ENCODE results near the gene DOC2A.
"Not testable (repeated sequence)": the region's sequence is repeated elsewhere in the genome, so short reads cannot be mapped to it uniquely, and the experiment has no call there.

The DOC2A gene

DNA sequence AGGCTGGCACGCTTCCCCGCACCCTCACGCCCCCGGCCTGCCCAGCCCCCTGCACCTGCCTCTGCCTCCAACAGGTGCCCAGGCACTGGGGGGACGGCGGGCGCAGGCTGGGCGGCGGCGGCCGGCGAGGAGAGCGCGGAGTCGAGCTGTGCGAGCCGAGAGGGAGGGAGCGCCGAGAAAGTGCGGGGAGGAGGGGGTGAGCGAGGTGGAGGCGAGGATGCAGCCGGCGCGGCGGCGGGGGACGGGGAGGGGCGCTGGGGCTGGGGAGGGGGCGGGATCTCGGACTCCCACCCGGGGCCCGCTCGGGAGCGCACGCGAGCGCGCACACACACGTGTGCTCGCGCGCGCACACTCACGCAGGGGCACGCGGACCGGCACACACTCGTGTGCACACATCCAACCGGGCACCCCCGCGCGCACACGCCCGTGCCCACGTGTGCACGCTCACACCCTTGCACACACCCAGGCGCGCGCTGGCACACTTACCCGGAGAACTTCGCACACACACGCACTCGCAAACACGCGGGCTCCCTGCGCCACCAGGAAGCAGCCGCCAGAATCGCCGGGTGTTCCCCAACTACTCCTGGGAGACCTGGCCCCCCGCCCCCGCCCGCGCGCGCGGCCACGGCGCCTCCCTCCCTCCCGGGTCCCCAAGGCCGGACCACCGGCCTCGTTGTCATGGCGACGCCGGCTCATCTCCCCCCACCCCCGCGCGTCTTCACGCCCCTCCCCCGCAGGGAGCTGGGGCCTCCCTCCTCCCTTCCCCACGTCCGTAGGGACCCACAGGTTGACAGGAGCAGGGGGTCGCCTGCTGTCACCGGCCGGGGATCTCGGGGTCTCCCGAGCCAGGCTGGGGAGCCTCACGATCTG, at the start of gene DOC2A:
DOC2A (minus strand) TSS at position 184 of the 870 bp plus-strand sequence. CDS start 805 bp downstream, outside the sequence.
- no peak for DNase-seq

DNA sequence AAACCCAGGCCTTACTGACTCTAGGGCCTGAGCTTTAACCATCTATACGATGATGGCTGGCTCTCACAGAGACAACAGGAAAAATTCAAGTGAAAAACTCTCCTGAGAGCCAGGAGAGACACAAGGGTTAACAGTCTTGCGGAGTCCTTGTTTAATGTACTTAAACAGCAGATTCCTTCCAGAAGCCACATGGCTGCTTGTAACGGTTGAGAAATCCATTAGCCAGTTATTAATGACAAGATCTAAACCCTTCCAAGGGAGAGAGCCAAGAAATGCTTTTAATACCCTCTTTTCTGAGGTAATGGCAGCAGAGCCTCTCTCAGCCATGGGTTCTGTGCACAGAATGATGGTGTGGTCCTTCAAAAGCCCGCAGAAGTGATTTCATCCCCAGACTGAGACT, 49.5 kb upstream of the DOC2A start:
- no peak for DNase-seq

DNA sequence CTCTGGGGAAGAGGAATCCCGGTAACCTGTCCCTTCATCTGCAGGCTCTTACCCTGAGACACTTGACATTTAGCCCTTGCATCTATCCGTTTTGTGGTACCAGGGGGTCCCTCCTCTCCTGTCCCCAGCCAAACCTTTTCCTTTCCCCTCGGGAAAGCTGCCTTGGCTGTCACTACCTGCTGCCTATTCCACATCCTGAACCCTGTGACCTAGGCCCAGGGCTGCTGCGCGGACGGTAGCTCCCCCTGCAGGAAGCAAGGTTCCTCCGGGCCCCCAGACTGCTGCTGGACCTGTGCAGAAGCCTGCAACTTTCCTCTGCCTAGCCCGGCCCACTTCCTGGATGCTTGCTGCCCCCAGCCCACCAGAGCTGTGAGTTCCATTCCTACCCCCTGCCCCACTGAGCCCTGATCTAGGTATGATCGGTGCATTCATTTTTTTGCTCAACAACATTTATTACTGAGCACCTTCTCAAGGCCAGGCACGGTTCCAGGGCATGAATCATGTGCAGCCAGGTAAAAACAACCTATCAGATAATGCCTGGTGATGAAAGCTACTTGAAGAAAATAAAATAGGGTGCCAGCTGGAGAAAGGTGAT, 44.2 kb upstream of the DOC2A start:
- DNase-seq: peak; percentile 78

DNA sequence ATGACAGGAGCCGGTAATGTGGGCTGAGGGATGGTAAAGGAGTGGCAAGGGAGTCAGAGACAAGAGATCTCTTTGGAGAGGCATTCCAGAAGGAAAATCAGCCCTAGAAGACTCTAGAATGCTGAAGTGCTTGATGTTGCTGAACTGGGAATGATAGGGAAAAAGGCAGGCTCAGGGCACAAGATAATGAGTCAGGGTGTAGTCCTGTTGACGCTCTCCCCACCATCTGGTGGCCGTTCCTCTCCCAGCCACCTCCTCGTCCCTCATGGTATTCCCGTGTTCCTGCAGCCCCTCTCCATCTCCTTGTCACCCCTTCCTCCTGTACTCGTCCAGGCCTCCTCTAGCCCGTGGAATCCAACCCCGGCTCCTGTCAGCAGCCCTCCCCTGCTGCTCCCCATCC, 43.6 kb upstream of the DOC2A start:
- DNase-seq: no peak

DNA sequence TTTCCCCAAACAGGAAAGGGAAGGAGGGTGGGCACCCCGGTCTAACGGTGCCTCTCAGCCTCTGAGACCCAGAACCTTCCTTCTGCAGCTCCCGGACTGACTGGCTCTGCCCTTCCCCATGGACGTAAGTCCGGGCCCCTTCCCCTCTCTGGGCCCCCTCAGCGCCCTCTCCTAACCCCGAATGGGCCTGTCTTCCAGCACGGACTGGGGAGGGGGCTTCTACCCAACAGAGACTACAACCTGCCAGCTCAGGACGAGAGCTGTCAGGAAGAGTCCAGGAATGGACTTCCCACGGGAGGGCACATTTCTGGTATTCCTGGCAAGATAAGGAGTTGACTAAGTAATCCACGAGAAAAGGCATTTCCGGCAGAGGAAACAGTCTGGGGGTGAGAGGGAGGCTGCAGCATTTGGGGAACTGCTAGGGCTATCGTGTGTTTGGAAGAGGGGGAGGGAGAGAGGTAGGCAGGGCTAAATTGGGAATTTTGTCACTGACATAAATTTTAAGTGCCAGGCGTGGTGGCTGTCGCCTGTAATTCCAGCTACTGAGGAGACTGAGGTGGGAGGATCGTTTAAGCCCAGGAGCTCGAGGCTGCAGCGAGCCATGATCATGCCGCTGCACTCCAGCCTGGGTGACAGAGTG, 42.7 kb upstream of the DOC2A start:
- DNase-seq: no peak

DNA sequence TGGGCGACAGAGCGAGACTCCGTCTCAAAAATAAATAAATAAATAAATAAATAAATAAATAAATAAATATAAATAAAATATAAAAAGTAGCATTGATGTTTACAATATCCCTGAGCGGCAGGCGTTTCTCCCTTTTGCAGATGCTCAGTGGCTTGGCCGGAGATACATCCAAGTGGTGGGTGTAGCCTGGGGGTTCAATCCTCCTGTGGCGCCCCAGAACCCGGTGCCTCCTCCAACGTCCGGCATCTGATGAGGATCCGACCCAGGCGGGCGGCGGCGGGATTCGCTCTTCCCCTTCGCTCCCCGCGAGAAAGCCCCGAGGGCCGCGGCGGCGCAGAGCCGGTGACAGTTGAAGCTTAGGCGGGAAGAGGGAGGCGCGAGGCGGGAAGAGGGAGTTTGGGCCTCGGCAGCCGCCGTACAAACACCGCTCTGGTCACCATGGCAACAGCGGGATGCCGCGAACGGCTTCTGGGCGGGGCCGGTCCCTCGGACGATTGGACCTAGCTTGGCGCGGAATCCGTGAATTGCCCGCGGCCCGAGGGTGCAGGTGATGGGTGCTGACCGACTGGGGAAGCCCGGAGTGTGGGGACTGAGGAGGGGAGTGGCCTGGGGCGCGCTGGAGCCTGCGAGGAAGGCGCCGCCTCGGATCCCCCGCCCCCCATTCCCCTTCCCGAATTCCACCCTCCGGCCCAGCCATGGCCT, 42.0 kb upstream of the DOC2A start:
- peak; percentile 98 for DNase-seq

DNA sequence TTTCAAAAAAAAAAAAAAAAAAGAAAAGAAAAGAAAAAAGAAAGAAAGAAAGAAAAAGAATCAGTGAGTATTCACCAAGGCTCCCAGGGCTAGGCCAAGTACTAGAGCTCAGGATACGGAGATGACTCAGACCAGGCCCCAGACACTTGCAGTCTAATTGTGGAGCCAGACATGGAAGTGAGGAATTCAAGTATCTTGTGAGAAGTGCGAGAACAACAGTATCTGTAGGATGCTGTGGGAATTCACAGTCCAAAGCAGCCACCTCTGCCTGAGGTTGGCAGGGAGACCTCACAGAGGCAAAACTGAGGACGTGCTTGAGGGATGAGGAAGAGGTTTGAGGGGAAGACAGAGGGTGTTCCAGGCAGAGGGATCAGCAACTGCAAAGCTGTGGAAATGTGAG, 40.7 kb upstream of the DOC2A start:
- DNase-seq: no peak

DNA sequence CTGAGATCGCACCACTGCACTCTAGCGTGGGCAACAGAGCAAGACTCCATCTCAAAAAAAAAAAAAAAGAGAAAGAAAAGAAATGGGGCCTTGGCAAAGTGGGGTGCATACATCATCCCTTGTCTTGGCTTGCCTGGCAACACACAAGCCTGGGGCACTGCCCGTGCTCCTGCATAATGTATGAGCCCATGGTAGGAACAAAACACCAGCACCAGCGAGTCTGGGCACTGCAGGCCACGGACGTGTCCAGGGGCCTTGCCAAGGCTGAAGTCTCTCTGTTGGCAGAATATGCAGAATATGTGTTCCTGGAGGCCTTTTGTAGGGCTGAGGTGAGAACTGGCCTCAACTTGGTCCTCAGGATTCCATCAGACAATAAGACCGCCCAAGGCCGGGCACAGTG, 39.0 kb upstream of the DOC2A start:
- DNase-seq: no peak

DNA sequence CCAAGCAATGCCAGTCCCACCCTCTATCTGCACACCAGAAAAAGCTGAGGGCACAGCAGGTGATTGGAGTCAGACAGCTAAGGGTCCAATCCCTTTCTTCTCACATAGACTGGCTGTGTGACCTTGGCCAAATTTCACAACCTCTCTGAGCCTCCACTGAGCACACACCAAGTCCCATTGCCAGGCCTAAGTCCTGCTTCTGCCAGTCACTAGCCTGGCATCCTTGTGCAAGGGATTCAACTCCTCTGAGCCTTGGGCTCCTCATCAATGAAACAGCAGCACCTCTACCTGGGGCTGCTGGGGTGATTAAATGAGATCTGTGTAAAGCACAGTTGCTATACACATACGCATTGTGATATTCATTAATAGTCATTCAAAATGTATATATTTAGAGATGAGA, 35.8 kb upstream of the DOC2A start:
- no peak for DNase-seq

DNA sequence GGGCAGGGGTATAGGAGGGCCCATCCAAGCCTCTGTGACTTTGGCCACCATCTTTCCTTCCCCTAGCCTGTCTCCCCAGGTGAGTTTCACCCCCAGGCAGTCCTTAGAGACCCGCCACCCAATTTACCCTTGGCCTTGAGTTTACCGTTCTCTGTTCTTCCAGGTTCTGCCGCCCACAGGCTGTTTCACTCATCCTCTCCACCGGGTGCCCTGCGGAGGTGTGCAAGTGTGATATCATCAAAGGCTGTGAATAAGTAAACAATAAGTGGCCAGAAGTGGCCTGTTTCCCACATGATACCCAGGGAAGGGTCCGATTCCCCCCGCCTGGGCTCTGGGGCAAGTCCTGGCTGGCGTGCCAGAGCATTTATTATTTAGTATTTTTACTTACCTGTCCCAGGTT, 35.4 kb upstream of the DOC2A start:
- no peak for DNase-seq

DNA sequence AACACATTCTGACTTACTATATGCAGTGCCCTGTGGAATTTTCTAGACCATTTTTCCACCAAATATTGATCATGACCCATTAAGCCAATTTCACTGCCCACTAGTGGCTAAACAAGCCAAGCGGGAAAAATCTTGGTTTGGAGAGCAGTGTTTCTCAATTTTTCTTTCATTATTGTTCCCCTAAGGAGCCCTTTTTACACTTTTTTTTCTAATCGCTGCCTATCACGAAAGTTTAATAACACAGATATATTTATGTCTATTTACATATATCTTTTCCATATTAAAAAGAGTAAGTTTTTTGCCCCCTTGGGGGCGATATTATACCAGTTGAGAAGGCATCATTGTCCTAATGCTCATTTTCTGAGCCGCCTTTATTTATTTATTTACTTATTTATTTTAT, 31.0 kb upstream of the DOC2A start:
- DNase-seq: no peak

DNA sequence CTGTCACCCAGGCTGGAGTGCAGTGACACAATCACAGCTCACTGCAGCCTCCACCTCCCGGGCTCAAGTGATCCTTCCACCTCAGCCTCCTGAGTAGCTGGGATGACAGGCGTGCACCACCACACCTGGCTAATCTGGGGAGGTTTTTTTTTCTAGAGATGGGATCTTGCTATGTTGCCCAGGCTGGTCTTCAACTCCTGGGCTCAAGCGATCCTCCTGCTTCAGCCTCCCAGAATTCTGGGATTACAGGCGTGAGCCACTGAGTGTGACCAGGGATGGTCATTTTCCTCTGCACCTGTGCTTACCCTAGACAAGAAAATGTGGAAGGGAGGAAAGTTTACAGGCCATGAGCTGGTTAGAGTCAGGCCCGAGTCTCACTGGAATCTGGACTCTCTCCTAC, 29.9 kb upstream of the DOC2A start:
- not testable (repeated sequence) for DNase-seq

DNA sequence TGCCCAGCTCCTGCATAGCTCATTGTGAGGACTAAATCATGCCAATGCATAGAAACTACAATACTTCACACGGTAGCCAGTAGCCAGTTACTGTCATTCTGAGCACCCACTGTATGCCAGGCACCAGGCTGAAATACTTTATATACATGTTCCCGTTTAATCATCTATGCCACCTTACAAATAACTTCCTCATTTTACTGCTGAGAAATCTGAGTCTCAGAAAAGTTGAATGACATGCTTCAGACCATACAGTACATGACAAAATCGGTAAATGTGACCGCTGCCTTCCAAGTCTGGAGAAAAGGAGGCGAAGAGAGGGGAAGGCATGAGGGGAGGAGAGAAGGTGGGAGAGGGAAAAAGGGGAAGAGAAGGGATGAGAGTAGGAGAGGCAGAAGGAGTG, 29.4 kb upstream of the DOC2A start:
- no peak for DNase-seq

DNA sequence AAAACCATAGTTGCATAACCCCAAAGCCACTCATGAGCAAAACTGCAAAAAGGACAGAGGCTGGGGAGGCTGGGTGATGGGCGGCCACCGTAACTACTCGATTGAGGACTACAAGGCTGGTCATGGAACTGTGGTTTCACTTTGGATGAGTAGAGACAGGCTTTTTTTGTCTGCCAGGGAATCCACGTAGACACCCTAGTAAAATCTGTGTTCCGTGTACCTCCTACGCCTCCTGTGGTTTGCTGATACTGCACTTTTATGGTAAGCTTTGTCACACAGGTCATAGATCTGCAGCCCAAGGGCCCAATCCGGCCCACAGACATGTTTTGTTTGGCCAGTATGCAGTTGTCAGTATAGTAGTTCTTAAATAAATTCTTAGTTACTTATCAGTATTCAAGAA, 22.4 kb upstream of the DOC2A start:
- no peak for DNase-seq

DNA sequence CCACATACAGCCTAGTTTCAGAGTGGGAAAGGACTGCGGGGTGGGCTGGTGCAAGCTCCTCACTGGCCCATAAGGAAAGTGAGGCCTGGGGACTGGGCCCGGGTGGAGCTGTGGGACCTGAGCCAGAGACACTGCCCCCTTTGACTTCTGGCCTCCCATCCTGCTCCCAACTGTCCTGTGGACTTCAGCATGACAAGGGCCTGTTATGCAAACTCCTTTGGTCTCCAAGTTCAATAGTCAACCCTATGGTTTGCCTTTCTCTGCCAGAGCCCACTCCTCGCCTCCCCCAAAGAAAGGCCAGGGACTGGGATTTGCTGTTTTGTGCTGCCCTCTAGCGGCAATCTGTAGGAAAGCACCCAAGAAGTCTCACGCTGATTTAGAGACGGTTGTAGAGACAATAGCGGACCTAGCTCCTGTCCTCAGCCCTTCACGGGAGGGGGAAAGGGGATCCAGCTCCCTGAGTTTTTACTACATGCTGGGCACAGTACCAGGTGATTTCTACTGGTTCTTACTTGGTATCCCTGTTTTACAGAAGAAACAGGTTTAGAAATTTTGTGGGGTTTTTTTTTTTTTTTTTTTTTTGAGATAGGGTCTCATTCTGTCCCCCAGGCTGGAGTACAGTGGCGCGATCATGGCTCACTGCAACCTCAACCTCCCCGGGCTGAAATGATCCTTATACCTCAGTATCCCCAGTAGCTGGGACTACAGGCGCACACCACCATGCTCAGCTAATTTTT, 21.4 kb upstream of the DOC2A start:
- peak; percentile 77 for DNase-seq

DNA sequence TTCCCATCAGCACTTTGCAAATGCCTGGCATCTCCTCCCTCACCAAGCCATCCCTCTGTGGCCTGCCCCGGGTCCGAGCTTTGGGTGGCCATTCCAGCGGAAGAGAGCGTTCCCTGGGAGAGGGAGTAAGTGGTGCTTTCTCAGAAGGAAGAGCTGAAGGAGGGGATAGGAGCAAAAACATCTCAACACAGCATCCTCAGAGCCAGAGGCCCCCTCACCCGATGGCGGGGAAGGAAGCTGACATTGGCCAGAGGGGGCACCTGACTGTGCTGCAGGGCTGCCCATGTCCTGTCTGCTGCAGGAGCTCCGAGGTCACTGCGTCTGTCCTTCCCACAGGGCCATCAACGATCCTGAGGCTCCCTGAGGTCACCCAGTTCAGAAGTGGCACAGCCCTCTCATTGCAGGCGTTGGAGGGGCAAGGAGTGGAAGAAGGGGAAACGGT, 20.7 kb upstream of the DOC2A start:
- no peak for DNase-seq

DNA sequence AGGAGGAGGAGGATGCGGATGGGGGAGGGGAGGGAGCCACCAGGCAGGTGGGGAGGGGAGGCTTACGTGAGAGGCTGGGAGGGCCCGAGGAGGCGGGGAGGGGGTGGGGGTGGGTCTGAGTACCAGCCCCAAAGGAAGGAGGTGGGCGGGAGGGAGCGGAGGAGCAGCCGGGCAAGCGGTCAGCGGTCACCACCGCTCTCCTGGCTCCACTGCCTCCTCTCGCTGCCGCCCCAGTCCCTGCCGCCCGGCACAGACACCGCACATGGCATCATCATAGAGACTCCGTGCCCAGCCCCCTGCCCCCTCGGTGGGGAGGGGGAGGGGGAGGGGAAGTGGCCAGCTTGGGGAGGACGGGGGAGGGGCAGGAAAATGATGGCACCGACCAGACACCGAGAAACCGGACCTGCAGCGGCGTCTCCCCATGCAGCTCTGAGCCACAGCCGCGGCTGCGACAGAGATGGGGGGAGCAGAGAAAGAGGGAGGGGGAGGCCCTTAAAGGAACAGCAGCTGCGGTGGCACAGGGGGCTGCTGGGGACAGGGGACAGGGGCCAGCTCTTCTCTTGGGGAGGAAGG, 20.1 kb upstream of the DOC2A start, which contains the start of gene TLCD3B:
TLCD3B (minus strand) TSS at position 431 of the 573 bp plus-strand sequence. CDS start 744 bp downstream, outside the sequence.
- DNase-seq: no peak

DNA sequence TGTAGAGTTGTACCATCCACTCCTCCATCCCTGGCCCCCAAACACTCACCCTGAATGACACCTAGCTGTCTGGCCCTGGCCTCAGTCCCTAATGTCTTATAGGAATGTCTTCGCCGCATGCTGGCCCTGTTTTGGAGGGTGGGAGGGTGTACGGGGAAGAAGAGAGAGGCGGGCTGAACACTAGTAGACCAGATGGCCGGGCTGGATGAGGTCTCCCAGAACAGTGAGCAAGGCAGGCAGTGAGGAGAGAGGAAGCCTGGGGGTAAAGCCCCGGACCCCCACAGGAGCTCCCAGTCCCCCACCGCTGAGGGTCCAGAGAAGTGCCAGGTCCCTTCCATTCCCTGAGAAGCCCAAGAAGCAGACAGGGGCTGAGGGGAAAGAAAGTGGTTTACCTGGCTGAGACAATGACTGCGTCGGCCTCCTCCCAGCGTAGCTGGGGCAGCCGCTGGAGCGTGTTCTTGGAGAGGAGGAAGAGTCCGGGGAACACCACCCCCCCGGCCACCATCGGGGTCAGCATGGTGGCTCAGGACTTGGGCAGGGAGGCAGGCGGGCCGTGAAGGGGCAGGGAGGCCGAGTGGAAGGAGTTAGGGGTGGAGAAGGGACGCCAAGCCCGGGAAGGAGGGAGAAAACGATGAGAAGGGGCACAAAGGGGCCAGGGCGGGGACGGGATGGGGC, 19.3 kb upstream of the DOC2A start:
- no peak for DNase-seq

DNA sequence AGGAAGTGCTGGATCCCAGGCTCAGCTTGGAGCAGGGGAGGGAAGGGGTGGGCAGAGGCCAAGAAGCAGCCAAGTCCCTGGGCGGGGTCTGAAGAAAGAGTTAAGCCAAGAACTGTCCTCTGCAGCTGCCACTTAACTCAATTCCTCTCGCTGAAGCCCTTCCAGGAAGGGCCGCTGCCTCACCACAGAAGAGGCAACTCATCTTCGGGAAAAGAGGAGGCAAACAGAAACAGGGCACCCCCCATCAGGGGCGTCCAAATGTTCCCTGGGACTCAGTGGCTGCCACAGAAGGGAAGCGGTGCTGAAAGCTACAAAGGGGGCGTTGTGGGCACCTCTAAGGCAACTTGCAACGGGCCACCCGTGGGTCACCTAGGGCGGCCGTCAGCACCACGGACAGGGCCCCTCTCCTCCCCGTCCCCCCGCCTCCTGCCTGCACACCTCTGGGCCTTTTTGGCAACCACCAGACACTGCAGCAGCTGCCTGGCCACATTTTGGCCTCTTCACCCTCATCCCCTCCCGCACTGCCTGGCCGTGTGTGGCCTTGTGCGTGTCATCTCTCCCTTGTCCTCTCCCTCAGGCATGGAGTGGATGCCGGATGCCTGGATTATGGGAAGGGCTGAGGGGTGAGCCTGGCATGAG, 17.7 kb upstream of the DOC2A start:
- peak; percentile 58 for DNase-seq

DNA sequence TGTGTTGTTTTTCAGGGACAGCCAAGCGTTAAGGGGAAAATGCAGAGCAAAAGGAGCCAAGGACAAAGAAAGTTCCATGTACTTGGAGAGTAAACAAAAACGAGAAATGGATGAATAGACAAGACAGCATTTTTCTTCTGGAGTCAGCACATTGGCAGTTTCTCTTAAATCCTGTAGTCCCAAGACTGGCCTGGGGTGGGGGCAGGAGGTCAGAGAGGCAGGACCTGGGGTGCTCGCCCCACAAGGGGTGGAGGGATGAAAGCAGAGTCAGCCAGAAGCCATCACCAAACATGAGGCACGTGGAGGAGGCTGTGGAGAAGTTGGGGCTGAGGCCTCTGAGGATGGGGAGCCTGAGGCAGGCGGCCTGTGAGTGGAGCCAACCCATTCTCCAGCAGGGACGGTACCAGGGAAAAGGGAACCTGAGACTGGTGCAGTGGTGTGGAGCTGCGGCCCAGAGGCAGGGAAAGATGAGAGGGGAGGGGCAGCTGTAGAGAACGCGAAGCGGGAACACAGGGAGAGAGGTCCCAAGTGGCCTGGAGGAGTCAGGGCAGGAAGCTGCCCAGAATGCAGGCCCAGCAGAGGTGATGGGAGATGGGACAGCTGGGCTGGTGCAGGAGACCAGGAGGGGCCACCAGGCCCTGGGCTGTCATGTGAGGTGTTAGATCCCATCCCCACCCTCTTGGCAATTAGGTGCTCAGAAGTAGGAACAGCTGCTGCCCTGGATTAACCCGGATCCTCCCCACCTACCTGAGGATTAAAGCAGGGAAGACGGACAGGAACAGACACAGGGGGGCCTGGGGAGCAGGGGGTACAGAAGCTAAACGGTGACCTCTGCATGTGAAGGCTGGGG, 17.0 kb upstream of the DOC2A start:
- no peak for DNase-seq

All from stimulated activated CD8-positive, alpha-beta memory T cell treated with anti-CD3 and anti-CD28 coated beads, Interleukin-4, amount 100 ng/mL, for 48 hours (primary cell).